Subcutaneous abdominal adipose tissue (tissue), 5 donors: Measurements from ENCODE around the gene SINHCAF.

Experiments used
- H3K27ac ChIP-seq: one replicate; pipeline ENCODE4 v1.7.0; 2013; ENCODE audit warnings: low read depth, mild to moderate bottlenecking, inconsistent platforms, low read length, moderate library complexity
- H3K27me3 ChIP-seq, 5 donors: one replicate each; pipeline ENCODE4 v1.7.0; 2013; ENCODE audit warnings: low read length in 5 of 5, inconsistent platforms in 1 of 5; ENCODE audit not compliant: control insufficient read depth in 5 of 5, insufficient read depth in 4 of 5
- H3K36me3 ChIP-seq, 5 donors: one replicate each; pipeline ENCODE4 v1.7.0; 2013; ENCODE audit warnings: low read length in 5 of 5; ENCODE audit not compliant: control insufficient read depth in 5 of 5, insufficient read depth in 5 of 5
- H3K4me1 ChIP-seq, 5 donors: one replicate each; pipeline ENCODE4 v1.7.0; 2013; ENCODE audit warnings: low read length in 5 of 5, mild to moderate bottlenecking in 3 of 5, moderate library complexity in 1 of 5; ENCODE audit not compliant: control insufficient read depth in 5 of 5, insufficient read depth in 5 of 5
- H3K4me3 ChIP-seq, 5 donors: one replicate each; pipeline ENCODE4 v1.7.0; 2013; ENCODE audit warnings: low read length in 5 of 5, low read depth in 1 of 5
- H3K9ac ChIP-seq, 5 donors: one replicate each; pipeline ENCODE4 v1.7.0; 2013; ENCODE audit warnings: low read length in 5 of 5, mild to moderate bottlenecking in 4 of 5, moderate library complexity in 3 of 5
- H3K9me3 ChIP-seq, 5 donors: one replicate each; pipeline ENCODE4 v1.7.0; 2013; ENCODE audit warnings: low read length in 5 of 5; ENCODE audit not compliant: control insufficient read depth in 5 of 5
- donor health status: healthy.
- donor health status: healthy.
- donor health status: healthy.
- donor health status: healthy.
- donor health status: healthy.

Gene SINHCAF

GRCh38 chr12:31234955-31235867, 90.7 kb downstream of the SINHCAF start:
- peak overlapping the region in 1 of 5 donors; percentile 9 for H3K4me3 ChIP-seq
- H3K27ac ChIP-seq, result no peak overlapping the region
- H3K27me3 ChIP-seq, result peaks cover 0 to 2% (median 0%) of the 10 kb centered on the region in 5 donors
- peaks cover 11 to 45% (median 27%) of the 10 kb centered on the region in 5 donors for H3K4me1 ChIP-seq
- no peak overlapping the region for H3K9ac ChIP-seq
- H3K9me3 ChIP-seq, result no peaks in the 10 kb centered on the region
- H3K36me3 ChIP-seq, result no peaks in the 10 kb centered on the region

GRCh38 chr12:31234053-31234840, 91.7 kb downstream of the SINHCAF start:
- Histone ChIP-seq H3K36me3 (no peaks in the 10 kb centered on the region), H3K9ac (no peak overlapping the region), H3K4me3 (no peak overlapping the region), H3K4me1 (peaks cover 11 to 53% (median 34%) of the 10 kb centered on the region in 5 donors), H3K27me3 (peaks cover 0 to 2% (median 0%) of the 10 kb centered on the region in 5 donors), H3K9me3 (no peaks in the 10 kb centered on the region), H3K27ac (no peak overlapping the region)

GRCh38 chr12:31233061-31233730, 92.8 kb downstream of the SINHCAF start:
- H3K27me3 ChIP-seq, result peaks cover 0 to 2% (median 0%) of the 10 kb centered on the region in 5 donors
- H3K4me3 ChIP-seq, result no peak overlapping the region
- H3K36me3 ChIP-seq, result no peaks in the 10 kb centered on the region
- H3K9me3 ChIP-seq, result no peaks in the 10 kb centered on the region
- H3K9ac ChIP-seq, result no peak overlapping the region
- H3K27ac ChIP-seq, result no peak overlapping the region
- peaks cover 9 to 55% (median 39%) of the 10 kb centered on the region in 5 donors for H3K4me1 ChIP-seq

GRCh38 chr12:31232361-31232965, 93.5 kb downstream of the SINHCAF start:
- Histone ChIP-seq H3K4me1 (peaks cover 9 to 62% (median 42%) of the 10 kb centered on the region in 5 donors), H3K27ac (no peak overlapping the region), H3K36me3 (no peaks in the 10 kb centered on the region)

GRCh38 chr12:31231611-31232360, 94.2 kb downstream of the SINHCAF start:
- Histone ChIP-seq H3K9me3 (no peaks in the 10 kb centered on the region), H3K27me3 (peaks cover 0 to 2% (median 0%) of the 10 kb centered on the region in 5 donors), H3K27ac (no peak overlapping the region), H3K4me3 (no peak overlapping the region), H3K36me3 (no peaks in the 10 kb centered on the region), H3K9ac (no peak overlapping the region), H3K4me1 (peaks cover 9 to 69% (median 49%) of the 10 kb centered on the region in 5 donors)

More at GRCh38 chr12:31232361-31232965, 93.5 kb downstream of the SINHCAF start:
- H3K27me3 ChIP-seq, result peaks cover 0 to 2% (median 0%) of the 10 kb centered on the region in 5 donors
- H3K4me3 ChIP-seq, result no peak overlapping the region
- no peak overlapping the region for H3K9ac ChIP-seq
- no peaks in the 10 kb centered on the region for H3K9me3 ChIP-seq
